GM21367 (cell line): ENCODE data around the gene ALK.
"Not testable (repeated sequence)": the region's sequence is repeated elsewhere in the genome, so short reads cannot be mapped to it uniquely, and the experiment has no call there.

Source experiments
- ATAC-seq: cut with Tn5 transposase; IDR thresholded peaks from one replicate; pipeline ENCODE4 v1.9.1; 2021; ENCODE audit not compliant: unreplicated experiment

Gene ALK

DNA sequence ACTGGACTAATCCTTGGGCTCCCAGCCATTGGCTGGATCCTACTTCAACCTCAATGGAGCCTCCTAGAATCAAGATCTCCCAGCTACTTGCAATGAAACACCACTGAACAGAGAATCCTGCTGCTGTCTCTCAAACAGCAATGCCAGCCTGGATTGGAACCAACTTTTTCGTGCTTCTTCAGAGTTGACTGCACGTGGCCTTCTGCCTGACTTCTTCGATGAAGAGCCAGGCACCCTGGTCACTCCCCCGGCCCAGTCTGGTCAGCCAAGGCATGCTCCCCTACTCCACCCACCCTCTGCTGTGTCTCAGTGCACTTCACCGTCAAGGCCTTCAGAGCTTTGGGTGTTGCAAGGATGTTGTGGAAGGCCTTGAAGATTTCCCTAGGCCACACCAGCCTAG lies 657.5 kb downstream of the ALK start:
- no peak for ATAC-seq

DNA sequence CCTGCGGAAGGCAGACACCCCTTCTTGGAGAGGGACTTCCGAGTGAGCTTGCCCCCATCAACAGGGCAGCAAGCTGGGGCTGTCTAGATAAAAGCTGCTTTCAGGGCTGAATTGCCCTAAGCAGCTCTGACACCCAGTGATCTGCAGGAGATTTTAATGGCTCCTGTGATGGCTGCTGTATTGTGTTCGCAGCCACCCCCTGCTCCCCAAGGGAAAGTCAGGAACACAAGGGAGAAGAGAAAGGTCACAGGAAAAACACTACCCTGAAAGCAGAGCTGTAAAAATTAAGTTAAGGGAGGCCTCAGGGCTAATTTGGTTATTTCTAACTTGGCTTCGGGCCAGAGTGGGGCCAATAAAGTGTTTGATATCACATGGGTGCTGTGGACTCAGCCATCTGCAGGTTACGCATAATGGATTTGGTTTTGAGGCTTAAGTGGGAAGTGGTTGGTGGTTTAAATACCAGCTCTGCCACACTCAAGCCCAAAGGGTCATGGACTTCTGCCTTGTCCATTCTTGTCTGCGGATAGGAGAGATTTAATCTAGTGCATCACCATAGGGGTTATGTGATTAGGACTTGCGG lies 658.6 kb downstream of the ALK start:
- no peak for ATAC-seq

DNA sequence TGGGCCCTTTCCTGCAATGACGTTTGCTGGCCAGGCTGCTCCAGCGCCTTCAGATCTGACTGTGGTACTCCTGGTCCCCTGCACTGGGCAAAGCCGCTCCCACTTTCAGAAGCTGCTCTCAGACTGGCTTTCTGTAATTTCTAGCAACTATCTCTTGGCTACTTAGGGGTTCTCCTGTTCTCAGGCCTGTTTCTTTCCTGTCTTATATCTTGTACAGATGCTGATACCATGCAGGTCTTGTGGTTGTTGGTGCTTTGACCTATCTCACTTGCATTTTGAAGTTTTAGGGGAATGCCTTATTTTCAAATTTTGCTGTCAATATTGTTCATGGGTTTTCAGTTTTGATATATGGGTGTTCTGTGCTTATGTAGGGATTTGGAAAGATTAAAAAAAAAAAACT lies 660.4 kb downstream of the ALK start:
- ATAC-seq, result no peak

DNA sequence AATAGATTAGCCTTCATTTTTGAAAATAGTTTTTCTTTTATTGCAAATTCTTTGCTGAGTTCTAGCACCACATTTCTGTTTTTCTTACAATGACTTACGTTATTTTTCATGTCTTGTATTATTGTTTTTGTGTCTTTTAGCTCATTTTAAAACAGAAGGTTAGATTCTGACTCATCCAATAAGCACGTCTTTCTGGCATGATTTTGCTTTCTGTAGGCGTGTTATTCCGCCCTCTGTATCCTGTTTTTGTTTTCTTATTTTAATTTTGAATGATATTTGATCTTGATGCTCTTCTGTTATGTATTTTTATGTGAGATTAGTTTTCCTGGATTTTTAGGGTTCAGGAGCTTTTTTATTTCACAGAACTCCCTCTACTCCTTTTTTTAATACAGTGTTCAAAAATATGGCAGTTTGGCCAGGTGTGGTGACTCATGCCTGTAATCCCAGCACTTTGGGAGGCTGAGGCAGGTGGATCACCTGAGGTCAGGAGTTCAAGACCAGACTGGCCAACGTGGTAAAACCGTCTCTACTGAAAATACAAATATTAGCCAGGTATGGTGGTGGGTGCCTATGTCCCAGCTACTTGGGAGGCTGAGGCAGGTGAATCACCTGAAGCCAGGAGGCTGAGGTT lies 661.1 kb downstream of the ALK start:
- ATAC-seq, result no peak

DNA sequence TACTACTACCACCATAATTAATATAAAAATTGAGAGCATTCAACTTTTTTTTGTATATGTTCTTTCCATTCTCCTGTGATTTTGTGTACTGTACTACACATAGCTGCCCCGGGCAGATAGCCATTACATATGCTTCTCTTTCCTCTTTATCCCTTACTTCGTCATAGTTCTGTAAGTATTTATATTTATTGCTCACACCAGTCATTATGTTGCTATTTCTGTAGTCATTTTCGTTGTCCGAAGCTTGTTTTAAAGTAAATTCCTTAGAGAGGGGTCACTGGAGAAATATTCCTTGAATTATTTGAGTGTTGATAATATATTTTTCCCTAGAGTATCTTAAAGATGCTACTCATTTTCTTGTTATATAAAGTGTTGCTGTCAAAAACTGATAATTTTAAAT lies 662.2 kb downstream of the ALK start:
- ATAC-seq, result no peak

DNA sequence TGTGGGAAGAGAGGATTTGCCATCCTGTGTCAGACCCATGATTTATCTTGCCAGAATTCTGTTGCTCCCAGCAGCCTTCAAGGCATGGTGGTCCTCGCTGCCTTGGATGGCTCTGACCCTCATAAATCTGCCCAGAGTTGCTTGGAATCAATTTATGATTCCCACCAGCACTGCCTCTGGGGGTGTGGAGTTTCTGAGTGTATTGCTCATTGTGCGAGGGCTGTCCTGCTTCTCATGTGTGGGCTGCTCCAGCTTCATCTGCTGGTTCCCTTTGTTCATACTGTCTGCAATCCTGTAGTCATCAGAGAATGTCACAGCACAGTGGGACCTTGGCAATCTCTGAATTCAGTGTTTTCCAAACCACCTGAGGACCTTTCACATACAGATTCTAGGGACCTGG lies 666.4 kb downstream of the ALK start:
- no peak for ATAC-seq

DNA sequence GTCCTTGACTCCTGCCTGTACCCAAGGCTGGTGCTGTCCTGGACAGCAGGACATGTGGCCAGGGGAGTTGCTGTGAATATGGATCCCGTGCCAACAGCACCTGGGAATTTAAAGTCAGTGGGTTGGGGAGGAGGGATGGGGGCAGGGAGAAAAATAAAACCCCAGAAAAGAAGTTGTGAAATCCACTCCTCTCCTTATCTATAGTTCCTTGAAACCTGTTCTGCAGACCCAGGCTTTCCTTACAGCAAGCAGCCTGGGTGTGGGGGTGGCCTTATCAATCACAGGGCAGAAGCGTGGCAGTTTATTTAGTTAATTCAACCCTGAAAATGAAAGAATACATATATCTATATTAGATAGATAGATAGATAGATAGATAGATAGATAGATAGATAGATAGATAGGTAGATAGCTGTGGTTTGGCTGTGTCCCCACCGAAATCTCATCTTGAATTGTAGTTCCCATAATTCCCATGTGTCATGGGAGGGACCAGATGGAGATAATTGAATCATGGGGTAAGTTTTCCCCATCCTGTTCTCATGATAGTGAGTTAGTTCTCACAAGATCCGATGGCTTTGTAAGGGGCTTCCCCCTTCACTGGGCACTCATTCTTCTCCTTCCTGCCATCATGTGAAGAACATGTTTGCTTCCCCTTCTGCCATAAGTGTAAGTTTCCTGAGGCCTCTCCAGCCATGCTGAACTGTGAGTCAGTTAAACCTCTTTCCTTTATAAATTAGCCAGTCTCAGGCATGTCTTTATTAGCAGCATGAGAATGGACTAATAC lies 667.7 kb downstream of the ALK start:
- ATAC-seq, result not testable (repeated sequence)

DNA sequence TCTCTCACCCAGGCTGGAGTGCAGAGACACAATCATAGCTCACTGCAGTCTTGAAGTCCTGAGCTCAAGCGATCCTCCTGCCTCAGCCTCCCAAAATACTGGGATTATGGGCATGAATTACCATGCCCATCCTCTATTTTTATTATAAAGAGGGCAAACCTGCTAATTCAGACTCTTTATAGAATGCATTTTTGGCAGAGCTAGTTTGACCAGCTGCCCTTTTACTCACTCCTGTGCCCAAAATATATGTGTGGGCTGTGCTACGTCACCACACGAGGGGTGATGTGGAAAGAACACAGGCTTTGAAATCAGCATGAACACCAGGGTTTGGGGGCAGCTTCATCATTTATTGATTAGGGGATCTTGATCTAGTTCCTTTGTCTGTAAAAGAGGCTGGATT lies 668.4 kb downstream of the ALK start:
- ATAC-seq, result no peak

DNA sequence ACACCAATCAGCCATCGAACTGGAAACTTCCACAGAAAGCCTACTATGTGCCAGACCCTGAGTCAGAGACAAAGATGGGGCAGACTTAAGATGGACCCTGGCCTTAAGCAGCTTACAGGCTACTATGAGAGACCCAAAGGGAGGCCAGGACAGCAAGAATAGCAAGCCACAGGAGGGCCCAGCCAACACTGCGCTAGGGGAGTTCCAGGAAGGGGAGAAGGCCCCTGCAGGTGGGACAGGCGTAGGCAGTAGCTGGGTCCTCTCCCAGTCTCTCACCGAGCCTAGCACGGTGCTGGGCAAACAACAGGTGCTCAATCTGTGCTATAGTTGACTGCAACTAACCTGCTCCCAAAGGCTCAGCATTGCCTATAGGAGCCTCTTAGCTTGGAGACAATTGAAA lies 670.0 kb downstream of the ALK start:
- no peak for ATAC-seq

DNA sequence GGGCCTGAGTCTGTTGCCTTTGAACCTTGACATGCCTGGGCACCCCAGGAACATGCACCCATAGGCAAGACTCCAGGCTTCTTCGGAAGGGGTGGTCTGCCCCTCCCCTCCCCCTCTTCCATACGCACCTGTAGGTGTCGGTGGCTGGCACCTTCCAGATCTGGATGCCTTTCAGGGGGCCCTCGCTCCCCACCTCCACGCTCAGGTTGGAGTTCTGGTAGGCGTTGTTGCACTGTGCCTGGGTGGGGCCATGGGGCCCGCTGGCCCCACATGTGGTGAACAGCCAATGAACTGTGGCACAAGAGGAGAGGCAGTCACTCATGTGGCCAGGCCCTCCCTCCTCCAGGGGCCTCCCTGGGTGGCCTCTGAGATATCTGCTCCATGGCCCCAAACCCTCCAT lies 670.4 kb downstream of the ALK start:
- ATAC-seq, result no peak

DNA sequence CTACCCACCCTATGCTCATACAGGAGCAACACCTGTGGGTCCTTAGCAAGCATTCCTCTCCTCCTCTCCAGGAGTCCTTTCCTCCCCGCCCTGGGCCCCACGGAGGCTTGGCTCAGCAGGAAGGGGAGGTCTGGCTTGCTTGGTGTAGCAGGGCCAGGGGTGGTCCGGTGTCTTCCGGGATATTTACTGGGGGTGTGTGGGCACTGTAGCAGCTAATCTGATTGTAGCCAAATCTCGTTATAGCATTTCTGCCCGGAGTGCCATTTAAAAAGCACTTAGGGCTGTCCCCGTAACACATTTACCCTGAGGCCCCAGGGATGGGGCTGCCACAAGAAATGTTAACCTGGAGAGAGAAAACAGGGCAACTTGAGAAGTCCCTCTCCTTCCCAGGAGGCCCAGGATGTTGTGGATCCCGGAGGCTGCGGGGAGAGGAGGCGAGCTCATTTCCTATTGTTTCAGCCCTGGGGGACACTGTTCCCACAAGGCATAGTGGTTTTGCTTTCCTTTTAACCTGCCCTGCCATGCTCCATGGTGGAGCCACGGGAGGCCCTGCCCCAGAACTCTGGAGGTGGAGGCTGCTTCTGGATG lies 671.6 kb downstream of the ALK start:
- no peak for ATAC-seq

DNA sequence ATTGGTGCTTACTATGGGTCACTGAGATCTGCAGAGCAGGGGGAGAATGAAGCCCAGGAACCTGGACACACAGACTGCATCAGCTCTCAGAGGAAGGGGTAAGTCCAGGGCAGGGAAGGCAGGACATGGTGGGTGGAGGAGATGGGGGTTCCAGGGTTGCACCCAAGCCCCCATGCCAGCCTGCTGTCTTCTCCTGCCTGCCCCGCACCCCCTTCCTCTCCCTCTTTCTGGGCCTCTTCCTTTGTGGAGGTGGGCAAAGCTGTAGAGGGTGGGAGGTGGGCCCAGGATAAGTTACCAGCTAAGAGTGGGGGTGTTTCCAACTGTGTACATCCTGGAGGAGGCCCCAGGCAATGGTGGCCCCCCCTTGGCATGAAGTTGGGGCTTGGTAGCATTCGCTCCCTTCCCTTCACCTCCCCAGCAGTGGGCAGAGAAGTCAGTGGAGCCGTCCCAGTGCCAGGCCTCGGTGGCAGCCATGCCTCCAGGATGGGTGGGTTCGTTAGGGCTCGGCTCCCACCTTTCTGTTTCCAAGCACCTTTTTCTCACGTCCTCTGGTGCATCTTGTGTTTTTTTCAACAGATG lies 674.0 kb downstream of the ALK start:
- ATAC-seq, result no peak

DNA sequence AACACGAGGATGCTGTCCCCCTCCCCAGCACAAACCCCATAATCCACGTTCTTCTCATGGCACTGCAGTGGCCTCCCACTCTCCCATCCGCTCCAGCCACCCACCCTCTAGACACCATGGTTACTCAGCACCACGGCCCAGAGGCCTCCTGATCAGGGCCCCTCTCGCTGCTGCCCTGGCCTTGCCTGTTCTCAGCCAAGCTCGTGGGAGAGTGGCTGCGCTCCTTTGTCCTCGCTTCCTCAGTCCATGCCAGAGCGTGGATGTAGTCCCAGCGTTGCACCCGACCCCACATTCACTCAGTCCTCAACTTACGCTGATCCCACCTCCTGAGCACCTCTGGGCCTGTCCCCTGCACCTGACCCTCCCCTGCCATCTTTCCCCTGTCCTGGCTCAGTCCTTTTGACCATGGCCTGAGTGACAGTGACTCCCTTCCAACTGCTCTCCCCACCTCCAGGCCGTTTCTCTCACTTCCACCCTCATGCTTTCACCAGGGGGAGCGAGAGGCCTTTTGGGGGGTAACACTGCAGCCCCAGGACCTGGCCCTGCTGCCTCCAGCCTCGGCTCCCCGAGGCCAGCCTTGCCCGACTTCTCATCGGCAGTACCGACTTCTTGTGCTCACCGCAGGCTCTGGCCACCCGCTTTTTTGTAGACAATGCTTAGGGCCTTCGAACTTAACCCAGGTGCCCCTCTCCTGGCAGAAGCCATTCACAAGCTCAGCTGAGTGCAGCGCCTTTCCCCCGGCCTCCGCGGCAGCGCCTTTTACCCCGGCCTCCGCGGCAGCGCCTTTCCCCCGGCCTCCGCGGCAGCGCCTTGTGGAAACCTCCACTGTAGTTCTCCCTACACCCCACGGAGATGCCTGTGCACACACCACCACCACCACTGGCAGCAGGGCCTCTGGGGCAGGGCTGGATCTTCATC lies 674.7 kb downstream of the ALK start:
- no peak for ATAC-seq

DNA sequence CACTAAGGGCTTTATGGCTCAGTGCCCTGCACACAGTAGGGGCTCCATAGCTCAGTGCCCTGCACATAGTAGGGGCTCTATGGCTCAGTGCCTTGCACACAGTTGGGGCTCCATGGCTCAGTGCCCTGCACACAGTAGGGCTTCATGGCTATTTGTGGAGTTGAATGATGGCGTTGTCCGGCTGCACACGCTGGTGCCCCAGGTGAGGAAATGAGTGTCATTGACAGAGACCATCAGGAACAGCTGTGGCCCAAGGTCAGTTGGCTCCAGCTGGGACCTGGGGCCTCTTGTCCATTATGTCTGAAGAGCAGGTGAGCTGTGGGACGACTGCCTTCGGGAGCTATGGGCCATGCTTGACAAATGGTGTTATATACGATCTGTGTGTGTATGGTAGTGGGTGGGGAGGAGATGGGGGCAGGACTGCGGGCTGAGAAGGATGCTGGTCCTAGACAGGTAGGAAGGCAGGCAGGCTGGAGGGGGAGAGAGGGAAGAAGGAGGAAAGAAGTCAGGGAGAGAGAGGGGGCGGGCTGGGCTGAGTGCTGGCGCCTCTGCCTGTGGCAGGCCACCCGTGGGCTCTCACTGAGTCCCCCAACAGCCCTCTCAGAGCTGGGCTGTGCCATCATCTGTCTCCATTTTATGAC lies 675.5 kb downstream of the ALK start:
- no peak for ATAC-seq

DNA sequence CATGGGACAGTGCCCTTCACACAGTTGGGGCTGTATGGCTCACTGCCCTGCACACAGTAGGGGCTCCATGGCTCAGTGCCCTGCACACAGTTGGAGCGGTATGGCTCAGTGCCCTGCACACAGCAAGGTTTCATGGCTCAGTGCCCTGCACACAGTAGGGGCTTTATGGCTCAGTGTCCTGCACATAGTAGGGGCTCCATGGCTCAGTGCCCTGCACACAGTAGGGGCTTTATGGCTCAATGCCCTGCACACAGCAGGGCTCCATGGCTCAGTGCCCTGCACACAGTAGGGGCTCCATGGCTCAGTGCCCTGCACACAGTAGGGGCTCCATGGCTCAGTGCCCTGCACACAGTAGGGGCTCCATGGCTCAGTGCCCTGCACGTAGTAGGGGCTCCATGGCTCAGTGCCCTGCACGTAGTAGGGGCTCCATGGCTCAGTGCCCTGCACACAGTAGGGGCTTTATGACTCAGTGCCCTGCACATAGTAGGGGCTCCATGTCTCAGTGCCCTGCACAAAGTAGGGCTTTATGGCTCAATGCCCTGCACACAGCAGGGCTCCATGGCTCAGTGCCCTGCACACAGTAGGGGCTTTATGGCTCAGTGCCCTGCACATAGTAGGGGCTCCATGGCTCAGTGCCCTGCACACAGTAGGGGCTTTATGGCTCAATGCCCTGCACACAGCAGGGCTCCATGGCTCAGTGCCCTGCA lies 676.2 kb downstream of the ALK start:
- not testable (repeated sequence) for ATAC-seq

DNA sequence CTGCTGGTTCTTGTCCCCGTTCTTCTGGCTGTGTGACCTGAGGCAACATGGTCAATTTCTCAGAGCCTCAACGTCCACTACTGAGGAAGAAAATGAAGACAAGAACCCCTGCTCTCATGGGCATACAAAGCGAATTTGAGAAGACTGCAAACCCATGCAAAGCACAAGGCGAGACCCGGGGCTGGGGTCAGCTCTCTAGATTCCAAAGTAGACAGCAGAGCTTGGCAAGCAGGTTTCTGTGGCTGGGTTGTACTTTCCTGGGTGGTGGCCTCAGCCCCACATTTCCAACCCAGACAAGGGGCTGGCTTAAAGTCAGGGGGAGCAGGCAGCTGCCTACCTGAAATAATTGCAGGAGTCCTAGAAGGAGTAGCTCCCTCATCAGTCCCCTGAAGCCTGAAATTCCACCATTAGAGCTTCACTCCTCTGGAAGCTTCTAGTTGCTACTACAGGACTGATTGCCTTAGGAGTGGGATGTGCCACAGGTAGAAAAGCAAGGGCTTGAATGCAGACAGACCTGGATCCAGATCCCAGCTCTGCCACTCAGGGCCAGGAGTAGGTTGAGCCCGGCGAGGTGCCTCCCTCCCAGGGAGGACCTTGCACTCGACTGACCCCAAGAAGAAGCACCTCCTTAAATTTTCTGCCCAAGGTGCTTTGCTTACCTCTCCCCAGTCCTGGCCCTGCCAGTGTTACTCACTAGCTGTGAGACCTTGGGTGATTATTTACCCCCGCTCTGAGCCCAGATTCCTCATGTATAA lies 678.6 kb downstream of the ALK start:
- no peak for ATAC-seq

DNA sequence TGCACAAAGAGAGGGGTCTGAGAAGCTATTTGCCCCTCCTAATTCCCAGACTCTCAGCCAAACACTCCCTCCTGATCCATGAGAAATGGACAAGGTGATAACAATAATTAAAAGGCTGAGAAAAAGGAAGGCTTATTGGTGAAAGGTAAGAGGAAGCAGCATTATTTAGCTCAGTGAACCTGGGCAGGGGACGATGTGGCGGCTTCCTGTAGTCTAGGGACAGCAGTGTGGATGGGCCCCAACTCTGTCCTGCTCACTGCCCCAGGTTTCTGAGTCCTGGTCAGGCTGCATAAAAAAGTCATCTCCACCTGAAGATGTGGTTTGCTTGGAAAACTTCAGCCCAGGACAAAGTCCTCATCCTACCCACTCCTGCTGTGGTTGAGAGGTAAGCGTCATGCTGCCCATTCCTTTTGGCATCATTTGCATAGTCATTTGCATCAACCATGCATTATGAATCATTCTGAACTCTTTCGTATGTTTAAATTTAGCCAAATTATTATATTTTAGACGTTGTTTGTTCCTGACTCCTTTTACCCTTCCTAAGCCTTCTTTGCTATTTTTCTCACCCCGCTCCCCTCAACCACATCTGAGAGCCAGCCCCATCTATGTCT lies 679.3 kb downstream of the ALK start:
- ATAC-seq, result no peak

DNA sequence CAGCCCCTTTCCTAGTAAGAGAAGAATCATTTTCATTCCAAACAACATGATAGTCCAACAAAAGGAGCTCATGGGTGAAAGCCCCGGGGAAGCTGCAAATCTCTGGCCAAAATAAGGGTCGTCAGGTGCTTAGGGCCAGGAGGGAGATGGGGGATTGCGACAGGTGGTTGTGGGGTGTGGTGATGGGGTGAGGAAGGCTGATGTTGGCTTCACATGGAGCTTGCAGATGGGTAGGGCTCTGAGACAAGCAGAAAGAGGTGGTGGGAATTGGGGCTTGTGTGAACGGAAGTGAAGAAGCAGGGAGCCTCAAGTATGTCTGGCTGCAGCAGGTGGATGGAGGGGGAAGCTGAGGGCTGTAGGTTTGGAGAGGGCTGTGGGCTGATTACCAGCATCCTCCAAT lies 680.0 kb downstream of the ALK start:
- ATAC-seq, result no peak
